HEK293 (cell line): ENCODE measurements around the gene ABCB9.

Experiments used
- CTCF ChIP-seq: fragments of 450-650 bp; formaldehyde crosslinking; IDR thresholded peaks from 2 replicates; pipeline ENCODE4 v1.5.1; 2016; ENCODE audit warnings: missing biosample characterization, missing genetic modification characterization
- ZNF585B ChIP-seq: fragments of 450-650 bp; formaldehyde crosslinking; IDR thresholded peaks from 2 replicates; pipeline ENCODE4 v1.5.1; 2016; ENCODE audit warnings: missing biosample characterization, missing genetic modification characterization

- no peak for TF ChIP-seq ZNF585B
- TF ChIP-seq CTCF (tag by site-specific recombination): no peak
Measured at GRCh38 chr12:123000578-123000977, 34.3 kb upstream of the ABCB9 start.
